K562 (cell line): Measurements from ENCODE around the gene HDHD5. TPM values are rescaled to one million over a fixed set of nuclear protein-coding genes. Genes with fewer than 3 reads are reported as not detected.
"Not testable (repeated sequence)": the region's sequence is repeated elsewhere in the genome, so short reads cannot be mapped to it uniquely, and the experiment has no call there.

Experiments
- ATAC-seq: fragments of 200-7000 bp; cut with Tn5 transposase; 3 replicates; pipeline ENCODE4 v1.9.1; 2020; ENCODE audit warnings: moderate library complexity
- BruUV-seq: library from RNA; stranded (reverse); fragments of 400-500 nt; replicated peaks from 2 replicates; lab custom pipeline; 2021; lab: Mats Ljungman, UMichigan
- CTCF ChIA-PET: fragments of 300-600 bp; formaldehyde crosslinking; extraction: SDS; loops from one replicate; lab custom pipeline; 2021; ENCODE audit warnings: low intra/inter-chr PET ratio; lab: Yijun Ruan, JAX
- POLR2A ChIA-PET: fragments of 300-600, 350-650 bp; sonication (Branson Sonifier 250); formaldehyde crosslinking; extraction: SDS; loops from one replicate; lab custom pipeline; 2021; ENCODE audit warnings: antibody characterized with exemption, inconsistent platforms; lab: Yijun Ruan, JAX
- DNase-seq, 4 experiments: peaks; one replicate each; pipeline versions ENCODE4 v3.0.0 to v3.0.0-alpha.2; 2011 to 2018; ENCODE audit warnings: low spot score in 3 of 4, mixed read lengths in 3 of 4; ENCODE audit errors: extremely low read depth in 1 of 4
- FAIRE-seq: peaks from 2 replicates; lab custom pipeline; 2011; peaks lifted over from hg19 to GRCh38; lab: Jason Lieb, UNC
- H2AFZ ChIP-seq: 2 replicates; pipeline ENCODE4 v1.6.0; 2011; ENCODE audit warnings: low read depth, low read length, control low read depth, inconsistent platforms
- H3K27ac ChIP-seq: fragments of 200-600 bp; 3 replicates; pipeline ENCODE4 v1.8.0; 2011; ENCODE audit warnings: low read depth, mild to moderate bottlenecking, control low read depth, inconsistent platforms, low read length, moderate library complexity, mixed read lengths; ENCODE audit errors: extremely low read depth
- H3K27me3 ChIP-seq, 2 experiments: fragments of 300-600 bp in 1 of 2; 2 replicates in 1 of 2; 3 replicates in 1 of 2; pipeline versions ENCODE4 v1.6.0 to v1.8.0; 2011; ENCODE audit warnings: inconsistent platforms in 2 of 2, low read length in 2 of 2, mild to moderate bottlenecking in 1 of 2, mixed read lengths in 1 of 2, moderate library complexity in 1 of 2; ENCODE audit not compliant: control insufficient read depth in 2 of 2, insufficient read depth in 2 of 2
- H3K36me3 ChIP-seq: fragments of 300-600 bp; 3 replicates; pipeline ENCODE4 v1.8.0; 2011; ENCODE audit warnings: mild to moderate bottlenecking, low read length, inconsistent platforms; ENCODE audit not compliant: control insufficient read depth, insufficient read depth
- H3K4me1 ChIP-seq, 2 experiments: fragments of 200-600 bp in 1 of 2; replicated peaks in 1 of 2; 2 replicates in 1 of 2; 3 replicates in 1 of 2; pipeline versions ENCODE4 v1.5.1 to v1.8.0; 2011; ENCODE audit warnings: inconsistent platforms in 2 of 2, low read length in 2 of 2, mild to moderate bottlenecking in 1 of 2, mixed read lengths in 1 of 2, moderate library complexity in 1 of 2; ENCODE audit not compliant: control insufficient read depth in 2 of 2, insufficient read depth in 2 of 2
- H3K4me2 ChIP-seq: 2 replicates; pipeline ENCODE4 v1.6.1; 2011; ENCODE audit warnings: low read length, control low read depth, inconsistent platforms, mixed read lengths; ENCODE audit not compliant: insufficient read depth
- H3K4me3 ChIP-seq: fragments of 200-600 bp; sonication (generic), shearing (Covaris generic); 2 replicates; pipeline ENCODE4 v1.5.1; 2016; ENCODE audit warnings: control low read depth, inconsistent platforms
- H3K79me2 ChIP-seq: fragments of 200-600 bp; 3 replicates; pipeline ENCODE4 v1.8.0; 2011; ENCODE audit warnings: low read length, inconsistent platforms; ENCODE audit not compliant: control insufficient read depth, insufficient read depth
- H3K9ac ChIP-seq, 2 experiments: 2 replicates each; pipeline versions ENCODE4 v1.6.0 to v1.6.1; 2011; ENCODE audit warnings: low read depth in 2 of 2, low read length in 2 of 2, control low read depth in 1 of 2, inconsistent platforms in 1 of 2, mild to moderate bottlenecking in 1 of 2, mixed read lengths in 1 of 2; ENCODE audit not compliant: insufficient read depth in 1 of 2
- H3K9me1 ChIP-seq: one replicate; pipeline ENCODE4 v1.6.0; 2011; ENCODE audit warnings: inconsistent platforms, mild to moderate bottlenecking, low read length, moderate library complexity; ENCODE audit not compliant: control insufficient read depth, insufficient read depth
- H3K9me3 ChIP-seq: replicated peaks from 2 replicates; pipeline ENCODE4 v1.5.1; 2011; ENCODE audit warnings: low read depth, low read length, inconsistent platforms; ENCODE audit not compliant: control insufficient read depth, insufficient read depth
- H4K20me1 ChIP-seq: replicated peaks from 2 replicates; pipeline ENCODE4 v1.6.1; 2011; ENCODE audit warnings: low read length, inconsistent platforms, mixed read lengths; ENCODE audit not compliant: control insufficient read depth, insufficient read depth
- CC2D1A ChIP-seq: fragments of 450-650 bp; IDR thresholded peaks from 2 replicates; pipeline ENCODE4 v1.6.1; 2017; ENCODE audit warnings: mild to moderate bottlenecking
- TAF1 ChIP-seq: IDR thresholded peaks from 2 replicates; pipeline ENCODE4 v1.6.1; 2011; ENCODE audit warnings: mild to moderate bottlenecking, low read length, moderate library complexity; ENCODE audit not compliant: insufficient read depth, control insufficient read depth, severe bottlenecking; ENCODE audit errors: extremely low read depth
- ZBTB8A ChIP-seq: fragments of 450-650 bp; IDR thresholded peaks from 2 replicates; pipeline ENCODE4 v1.6.1; 2018; ENCODE audit warnings: mild to moderate bottlenecking, moderate library complexity; ENCODE audit not compliant: partially characterized antibody
- ZKSCAN3 ChIP-seq: fragments of 250-450 bp; sonication (Bioruptor Pico); IDR thresholded peaks from 2 replicates; pipeline ENCODE4 v1.4.0; 2020
- WGBS: fragments of 100-300 bp; shearing (Covaris generic); methylation state at CpG from one replicate; pipeline ENCODE4 v1.1.6; 2016; ENCODE audit warnings: low coverage, mixed read lengths; ENCODE audit not compliant: insufficient coverage; ENCODE audit errors: missing lambda C conversion rate; 5-methylcytosine and 5-hydroxymethylcytosine counted together
- in situ Hi-C: fragments of 300-500 bp; cut with MboI; formaldehyde crosslinking; loops from 4 replicates; pipeline ENCODE4 v1.15.0; 2018; ENCODE audit warnings: inconsistent platforms, mixed read lengths
- intact Hi-C: fragments of 100-400 bp; cut with micrococcal nuclease; formaldehyde crosslinking; loops from 2 replicates; pipeline ENCODE4 v1.14.2; 2022
- polyA plus RNA-seq, 8 experiments: library from polyadenylated mRNA; depleted of rRNA in 4 of 8; stranded (reverse) in 5 of 8; unstranded in 3 of 8; fragments of >200 nt; fragmentation: Nextera tagmentation in 2 of 8; fragmentation: Illumina TruSeq in 1 of 8; extraction: Ambion mirVana in 2 of 8; extraction: Trizol in 1 of 8; gene quantifications; 2 replicates each; pipeline versions ENCODE4 v1.2.1 to v1.2.3, GENCODE V29; 2011 to 2014; ENCODE audit warnings: inconsistent platforms in 1 of 8, missing spikeins in 1 of 8
- total RNA-seq, 7 experiments: library from RNA; depleted of rRNA in 6 of 7; stranded (reverse); fragments of >200 nt in 6 of 7; fragmentation: Illumina TruSeq in 2 of 7; extraction: Trizol in 2 of 7; gene quantifications; 2 replicates each; pipeline versions ENCODE4 v1.2.1 to v1.2.3, GENCODE V29; 2011 to 2021; ENCODE audit warnings: low replicate concordance in 1 of 7

Gene HDHD5
- total and polyA plus RNA-seq, 9 of the 15 experiments (the other 6 are each of a cell fraction or from before 2014, with no cell fraction given), result 1.6 to 36.6 (median 24.2) TPM

GRCh38 chr22:17149076-17149815 is 9.8 kb downstream of the HDHD5 start:
- BruUV-seq, result no TSS peak
- no peak overlapping the region for H2AFZ ChIP-seq
- POLR2A ChIA-PET, result interaction anchor here (0.6 to 1.4 kb wide), 5 partner anchors 9 to 656 kb away, joined by 3 to 4 read pairs (median 3); no protein-coding TSS in a partner anchor
- H3K4me3 ChIP-seq, result no peak overlapping the region
- H3K27ac ChIP-seq, result no peak overlapping the region
- intact Hi-C loops, result no loop called here
- no peak for FAIRE-seq
- in situ Hi-C loops, result no loop called here
- H3K9me3 ChIP-seq, result no peaks in the 10 kb centered on the region
- no peaks in the 10 kb centered on the region for H3K4me1 ChIP-seq
- H3K9me1 ChIP-seq, result no peaks in the 10 kb centered on the region
- 74% methylated on average over 9 of the region's 9 CpGs for WGBS
- no peak overlapping the region for H3K9ac ChIP-seq
- H4K20me1 ChIP-seq, result peaks cover 11% of the 10 kb centered on the region
- H3K27me3 ChIP-seq, result no peaks in the 10 kb centered on the region
- no peak for TF ChIP-seq ZBTB8A
- no peak for TF ChIP-seq TAF1
- TF ChIP-seq ZKSCAN3 (CRISPR knock-in tag), result no peak
- no peak for TF ChIP-seq CC2D1A
- TF ChIP-seq, all 486 proteins: peak for 0
- CTCF ChIA-PET, result no interaction called here
- ATAC-seq (no peak), DNase-seq (no peak)
- H3K4me2 ChIP-seq, result no peak overlapping the region
- peaks cover 22% of the 10 kb centered on the region; the same call in 1 of the 3 replicates for H3K36me3 ChIP-seq
- 0 out of 3 replicates have a peak, but pooled peaks cover 5% of the 10 kb centered on the region for H3K79me2 ChIP-seq

- in situ Hi-C loops, H3K27me3 ChIP-seq, H3K9me3 ChIP-seq, POLR2A ChIA-PET, CTCF ChIA-PET, H3K4me1 ChIP-seq, H3K4me2 ChIP-seq, H2AFZ ChIP-seq, intact Hi-C loops, H3K9me1 ChIP-seq, ATAC-seq, H3K9ac ChIP-seq, FAIRE-seq, H3K27ac ChIP-seq, H3K4me3 ChIP-seq, DNase-seq, BruUV-seq, H3K79me2 ChIP-seq: not testable (repeated sequence)
- peaks cover 40% of the 10 kb centered on the region; the same call in 2 of the 3 replicates for H3K36me3 ChIP-seq
- H4K20me1 ChIP-seq, result peaks cover 13% of the 10 kb centered on the region; the same call in 1 of the 2 replicates
- 97% methylated on average over 28 of the region's 30 CpGs for WGBS
Measured at GRCh38 chr22:17147458-17147857, 11.6 kb downstream of the HDHD5 start.
